Stomach (tissue), 4 donors: Measurements from ENCODE around the gene PPP1R14B.

Experiments
- EP300 ChIP-seq: sonication (generic); formaldehyde crosslinking; IDR thresholded peaks from one replicate; pipeline ENCODE4 v1.6.1; 2017; ENCODE audit warnings: antibody characterized with exemption
- POLR2A ChIP-seq, 4 donors: fragments of 450-650 bp; IDR thresholded peaks; one replicate each; pipeline ENCODE4 v1.6.1; 2016; ENCODE audit warnings: antibody characterized with exemption in 4 of 4, control low read depth in 2 of 4, mild to moderate bottlenecking in 1 of 4, moderate library complexity in 1 of 4
- POLR2AphosphoS5 ChIP-seq, 3 donors: sonication (generic); formaldehyde crosslinking; IDR thresholded peaks; one replicate each; pipeline ENCODE4 v1.6.1; 2016; ENCODE audit warnings: antibody characterized with exemption in 3 of 3
- TF ChIP-seq, protein P1 (sequence below), 7 experiments: fragments of 450-650 bp in 4 of 7; fragments of 200-600 bp in 3 of 7; sonication (generic) in 3 of 7; IDR thresholded peaks; one replicate each; pipeline ENCODE4 v1.5.1; 2016 to 2019; ENCODE audit warnings: antibody characterized with exemption in 7 of 7, control low read depth in 2 of 7, mild to moderate bottlenecking in 1 of 7

GRCh38 chr11:64276653-64277431 lies 30.1 kb upstream of the PPP1R14B start:
- TF ChIP-seq, protein P1, sequence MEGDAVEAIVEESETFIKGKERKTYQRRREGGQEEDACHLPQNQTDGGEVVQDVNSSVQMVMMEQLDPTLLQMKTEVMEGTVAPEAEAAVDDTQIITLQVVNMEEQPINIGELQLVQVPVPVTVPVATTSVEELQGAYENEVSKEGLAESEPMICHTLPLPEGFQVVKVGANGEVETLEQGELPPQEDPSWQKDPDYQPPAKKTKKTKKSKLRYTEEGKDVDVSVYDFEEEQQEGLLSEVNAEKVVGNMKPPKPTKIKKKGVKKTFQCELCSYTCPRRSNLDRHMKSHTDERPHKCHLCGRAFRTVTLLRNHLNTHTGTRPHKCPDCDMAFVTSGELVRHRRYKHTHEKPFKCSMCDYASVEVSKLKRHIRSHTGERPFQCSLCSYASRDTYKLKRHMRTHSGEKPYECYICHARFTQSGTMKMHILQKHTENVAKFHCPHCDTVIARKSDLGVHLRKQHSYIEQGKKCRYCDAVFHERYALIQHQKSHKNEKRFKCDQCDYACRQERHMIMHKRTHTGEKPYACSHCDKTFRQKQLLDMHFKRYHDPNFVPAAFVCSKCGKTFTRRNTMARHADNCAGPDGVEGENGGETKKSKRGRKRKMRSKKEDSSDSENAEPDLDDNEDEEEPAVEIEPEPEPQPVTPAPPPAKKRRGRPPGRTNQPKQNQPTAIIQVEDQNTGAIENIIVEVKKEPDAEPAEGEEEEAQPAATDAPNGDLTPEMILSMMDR (IDR thresholded peaks at IDR 0.05), result no peak
- no peak for TF ChIP-seq POLR2AphosphoS5 (IDR thresholded peaks at IDR 0.05)
- no peak for TF ChIP-seq EP300
- TF ChIP-seq POLR2A (IDR thresholded peaks at IDR 0.05), result no peak
